NT2/D1 (cell line): ENCODE data around the gene ACIN1.
"Not testable (repeated sequence)": the region's sequence is repeated elsewhere in the genome, so short reads cannot be mapped to it uniquely, and the experiment has no call there.

Experiments
- DNase-seq: peaks from one replicate; pipeline ENCODE4 v3.0.0-alpha.2; 2011; ENCODE audit warnings: low read depth, low spot score
- H3K27me3 ChIP-seq: 2 replicates; pipeline ENCODE4 v1.6.0; 2011; ENCODE audit warnings: mild to moderate bottlenecking; ENCODE audit not compliant: insufficient read length, insufficient read depth
- H3K36me3 ChIP-seq: 2 replicates; pipeline ENCODE4 v1.6.1; 2011; ENCODE audit warnings: mild to moderate bottlenecking, low read length, mixed read lengths; ENCODE audit not compliant: insufficient read depth, insufficient read length
- H3K4me1 ChIP-seq: 2 replicates; pipeline ENCODE4 v1.5.1; 2011; ENCODE audit not compliant: insufficient read depth, insufficient read length
- H3K4me3 ChIP-seq: 2 replicates; pipeline ENCODE4 v1.5.1; 2011; ENCODE audit warnings: low read depth; ENCODE audit not compliant: insufficient read length
- H3K9ac ChIP-seq: 2 replicates; pipeline ENCODE4 v1.6.0; 2011; ENCODE audit warnings: low read depth; ENCODE audit not compliant: insufficient read length
- H3K9me3 ChIP-seq: 2 replicates; pipeline ENCODE4 v1.5.1; 2011; ENCODE audit warnings: mild to moderate bottlenecking, low read length; ENCODE audit not compliant: insufficient read depth
- SUZ12 ChIP-seq: IDR thresholded peaks from 2 replicates; pipeline ENCODE4 v1.6.1; 2011; ENCODE audit not compliant: insufficient read length, insufficient read depth; ENCODE audit errors: extremely low read depth
- YY1 ChIP-seq: IDR thresholded peaks from 2 replicates; pipeline ENCODE4 v1.6.1; 2011; ENCODE audit not compliant: insufficient read length, insufficient read depth
- ZNF274 ChIP-seq: IDR thresholded peaks from 2 replicates; pipeline ENCODE4 v1.6.1; 2011; ENCODE audit warnings: mild to moderate bottlenecking, low read depth, low read length

ACIN1 gene

DNA sequence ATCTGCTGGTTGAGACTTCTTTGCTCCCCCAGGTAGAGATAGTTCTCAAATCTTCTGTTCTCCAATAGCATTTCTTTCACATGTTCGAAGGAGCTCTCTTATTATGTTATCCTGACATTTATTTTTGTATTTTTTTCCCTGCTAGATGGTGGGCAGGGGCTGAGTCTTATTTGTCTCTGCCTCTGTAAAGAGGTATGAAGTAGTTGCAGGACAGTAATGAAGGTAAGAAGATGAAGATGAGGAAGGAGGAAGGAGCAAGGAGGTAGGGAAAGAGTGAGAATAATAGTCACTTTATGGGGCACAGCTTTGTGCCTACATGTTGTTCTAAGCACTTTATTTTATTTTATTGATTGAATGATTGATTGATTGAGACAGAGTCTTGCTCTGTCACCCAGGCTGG, 14.8 kb upstream of the ACIN1 start:
- peaks cover 6% of the 10 kb centered on the region for H3K27me3 ChIP-seq
- TF ChIP-seq ZNF274 (no peak), SUZ12 (no peak), YY1 (no peak)
- H3K36me3 ChIP-seq, result no peaks in the 10 kb centered on the region
- no peak overlapping the region for H3K9ac ChIP-seq
- peaks cover 8% of the 10 kb centered on the region; the same call in 1 of the 2 replicates for H3K9me3 ChIP-seq
- H3K4me1 ChIP-seq, result peaks cover 4% of the 10 kb centered on the region
- DNase-seq, result no peak
- no peak overlapping the region for H3K4me3 ChIP-seq

DNA sequence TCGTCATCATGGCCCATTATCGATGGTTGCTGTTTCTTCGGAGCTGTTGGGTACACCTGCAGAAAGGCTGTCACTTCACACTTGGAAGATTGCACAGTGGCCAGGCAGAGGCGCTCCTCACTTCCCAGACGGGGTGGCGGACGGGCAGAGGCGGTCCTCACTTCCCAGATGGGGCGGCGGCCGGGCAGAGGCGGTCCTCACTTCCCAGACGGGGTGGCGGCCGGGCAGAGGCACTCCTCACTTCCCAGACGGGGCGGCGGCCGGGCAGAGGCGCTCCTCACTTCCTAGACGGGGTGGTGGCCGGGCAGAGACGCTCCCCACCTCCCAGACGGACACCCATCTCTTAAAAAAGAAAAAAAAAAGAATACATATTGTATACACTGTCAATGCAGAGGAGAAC, 13.2 kb upstream of the ACIN1 start:
- not testable (repeated sequence) for H3K27me3 ChIP-seq, DNase-seq, H3K4me3 ChIP-seq, H3K9me3 ChIP-seq, H3K9ac ChIP-seq, H3K4me1 ChIP-seq, H3K36me3 ChIP-seq

DNA sequence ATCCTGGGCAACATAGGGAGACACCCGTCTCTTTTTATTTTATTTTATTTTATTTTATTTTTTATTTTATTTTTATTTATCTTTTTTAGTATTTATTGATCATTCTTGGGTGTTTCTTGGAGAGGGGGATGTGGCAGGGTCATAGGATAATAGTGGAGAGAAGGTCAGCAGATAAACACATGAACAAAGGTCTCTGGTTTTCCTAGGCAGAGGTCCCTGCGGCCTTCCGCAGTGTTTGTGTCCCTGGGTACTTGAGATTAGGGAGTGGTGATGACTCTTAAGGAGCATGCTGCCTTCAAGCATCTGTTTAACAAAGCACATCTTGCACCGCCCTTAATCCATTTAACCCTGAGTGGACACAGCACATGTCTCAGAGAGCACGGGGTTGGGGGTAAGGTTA, 12.7 kb upstream of the ACIN1 start:
- H3K4me3 ChIP-seq, H3K36me3 ChIP-seq, DNase-seq, H3K9me3 ChIP-seq, H3K4me1 ChIP-seq, H3K9ac ChIP-seq, H3K27me3 ChIP-seq: not testable (repeated sequence)

DNA sequence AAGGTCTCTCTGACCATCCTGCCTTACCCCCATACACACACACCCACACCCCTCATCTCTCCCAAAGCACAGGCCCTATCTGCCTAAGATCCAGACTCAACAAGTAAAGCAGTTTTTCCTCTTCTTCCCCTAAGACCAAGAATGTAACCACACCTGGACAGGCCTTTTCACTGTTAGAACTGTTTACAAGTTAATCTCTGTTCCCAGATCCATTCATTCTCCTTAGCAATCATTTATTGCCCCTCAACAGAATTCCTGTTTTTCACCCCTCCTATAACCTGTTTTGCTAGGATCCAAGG, 11.8 kb upstream of the ACIN1 start:
- Histone ChIP-seq H3K27me3 (peaks cover 6% of the 10 kb centered on the region), H3K36me3 (no peaks in the 10 kb centered on the region), H3K9me3 (peaks cover 8% of the 10 kb centered on the region; the same call in 1 of the 2 replicates), H3K4me1 (no peaks in the 10 kb centered on the region), H3K9ac (no peak overlapping the region), H3K4me3 (no peak overlapping the region)
- no peak for DNase-seq
- TF ChIP-seq SUZ12 (no peak), YY1 (no peak), ZNF274 (no peak)

DNA sequence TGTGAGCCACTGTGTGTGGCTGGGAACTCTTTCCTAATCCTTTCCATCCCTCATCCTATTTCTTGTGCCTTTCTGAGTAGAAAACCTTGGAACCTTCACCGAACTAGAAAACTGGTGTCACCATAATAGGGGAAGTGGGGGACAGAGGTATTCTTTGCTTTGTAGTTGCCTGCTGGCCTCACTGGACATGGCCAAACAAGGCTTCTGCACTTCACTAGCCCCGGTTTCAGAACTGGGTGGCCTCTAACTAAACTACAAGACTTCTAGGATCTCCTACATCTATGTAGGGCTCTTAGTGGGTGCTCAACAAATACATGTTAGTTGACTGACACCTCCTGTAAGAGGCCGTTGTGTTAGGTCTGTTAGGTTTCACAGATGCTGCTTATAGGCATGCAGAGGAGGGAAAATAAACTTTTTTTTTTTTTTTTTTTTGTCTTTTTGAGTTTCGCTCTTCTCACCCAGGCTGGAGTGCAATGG, 10.4 kb upstream of the ACIN1 start:
- no peaks in the 10 kb centered on the region for H3K27me3 ChIP-seq
- H3K4me3 ChIP-seq, result no peak overlapping the region
- TF ChIP-seq YY1 (no peak), SUZ12 (no peak), ZNF274 (no peak)
- H3K9me3 ChIP-seq, result peaks cover 8% of the 10 kb centered on the region; the same call in 1 of the 2 replicates
- no peaks in the 10 kb centered on the region for H3K4me1 ChIP-seq
- no peak for DNase-seq
- H3K9ac ChIP-seq, result no peak overlapping the region
- no peaks in the 10 kb centered on the region for H3K36me3 ChIP-seq

DNA sequence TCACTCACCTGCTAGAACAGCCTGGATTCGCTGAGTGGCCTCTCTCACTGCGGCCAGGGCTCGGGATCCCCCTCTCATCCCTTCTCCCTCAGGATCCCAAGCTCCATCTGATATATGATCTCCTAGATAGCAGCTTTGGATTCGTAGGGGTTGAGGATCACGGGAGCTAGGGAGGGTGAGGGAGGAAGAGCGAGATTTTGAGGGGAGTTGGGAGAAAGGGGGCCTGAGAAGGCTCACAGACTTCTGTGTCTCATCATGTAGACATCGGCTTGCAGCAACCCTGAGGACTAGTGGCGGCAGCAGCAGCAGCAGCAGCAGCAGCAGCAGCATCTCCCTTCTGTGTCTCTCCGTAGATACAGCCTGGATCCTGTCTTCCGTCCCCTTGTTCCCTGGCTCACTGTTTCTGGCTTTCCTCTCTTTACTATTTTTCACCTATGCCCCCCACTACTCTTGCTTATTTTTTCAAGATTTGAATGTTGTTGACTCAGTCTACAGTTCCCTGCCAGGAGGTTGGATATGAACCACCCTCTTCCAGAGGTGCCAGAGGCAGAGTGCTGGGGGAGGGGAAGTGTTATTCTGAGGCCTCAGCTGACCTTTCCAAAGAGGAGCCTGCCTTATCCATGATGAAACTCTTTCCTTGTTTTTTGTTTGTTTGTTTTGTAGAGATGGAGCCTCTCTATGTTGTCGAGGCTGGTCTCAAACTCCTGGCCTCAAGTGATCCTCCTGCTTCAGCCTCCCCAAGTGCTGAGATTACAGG, 9.8 kb upstream of the ACIN1 start, which contains the start of gene CIROP:
TSS of gene CIROP (minus strand) at position 399 of the 757 bp plus-strand sequence. CDS start at position 330, 69 bp downstream.
- H3K27me3 ChIP-seq, result no peaks in the 10 kb centered on the region
- peak within 1 kb of the TSS; percentile 56 for H3K9ac ChIP-seq
- H3K9me3 ChIP-seq, result peaks cover 8% of the 10 kb centered on the region; the same call in 1 of the 2 replicates
- no peaks in the 10 kb centered on the region for H3K4me1 ChIP-seq
- no peak within 1 kb of the TSS for H3K4me3 ChIP-seq
- no peak for DNase-seq
- TF ChIP-seq ZNF274, result no peak
- TF ChIP-seq YY1, result no peak
- TF ChIP-seq SUZ12, result no peak
- H3K36me3 ChIP-seq, result no peaks in the 10 kb centered on the region

DNA sequence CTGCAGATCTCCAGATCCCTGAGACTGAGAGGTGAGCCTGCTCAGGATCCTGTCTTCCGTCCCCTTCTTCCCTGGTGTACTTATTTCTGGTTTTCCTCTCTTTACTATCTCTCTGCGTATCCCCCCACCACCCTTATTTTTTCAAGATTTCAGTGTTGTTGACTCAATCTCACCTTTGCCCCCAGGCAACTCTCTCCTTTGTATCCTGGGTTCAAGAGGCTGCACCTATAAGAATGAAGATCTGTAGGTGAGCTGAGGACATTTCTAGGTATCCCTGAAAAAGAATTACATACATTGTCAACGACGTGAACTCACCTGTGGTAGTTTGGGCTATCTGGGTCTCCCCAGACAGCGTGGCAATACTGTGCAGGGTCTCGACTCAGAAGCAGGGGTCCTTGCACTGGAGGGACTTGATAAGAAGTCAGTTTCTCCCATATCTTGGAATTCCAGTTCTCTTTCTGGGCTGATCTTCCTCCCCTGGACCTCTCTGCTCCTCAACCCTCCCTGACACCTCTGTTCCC, 9.2 kb upstream of the ACIN1 start:
- Histone ChIP-seq H3K9ac (no peak overlapping the region), H3K9me3 (peaks cover 8% of the 10 kb centered on the region; the same call in 1 of the 2 replicates), H3K4me1 (no peaks in the 10 kb centered on the region), H3K27me3 (no peaks in the 10 kb centered on the region), H3K36me3 (peaks cover 2% of the 10 kb centered on the region), H3K4me3 (no peak overlapping the region)
- TF ChIP-seq SUZ12 (no peak), ZNF274 (no peak), YY1 (no peak)
- DNase-seq, result no peak

DNA sequence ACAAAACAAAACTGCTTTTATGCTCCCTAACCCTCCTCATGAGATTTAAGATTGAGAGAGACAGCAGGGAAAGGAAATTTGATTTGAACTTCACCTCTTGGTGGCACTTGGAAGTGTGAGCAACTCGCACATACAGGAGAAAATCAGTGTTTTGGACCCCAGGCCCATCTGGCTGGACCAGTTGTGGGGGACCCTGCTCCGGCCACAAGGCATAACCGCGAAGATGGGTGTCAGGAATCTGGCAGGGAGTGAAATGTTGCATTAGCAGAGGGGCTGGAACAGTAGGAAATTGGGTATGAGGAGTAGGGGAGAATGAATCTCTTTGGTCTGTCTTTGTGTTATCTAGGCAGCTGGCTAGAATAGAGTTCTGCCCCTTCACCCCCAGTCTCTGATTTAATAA, 8.6 kb upstream of the ACIN1 start:
- DNase-seq, result no peak

More for the DNA sequence above, 8.6 kb upstream of the ACIN1 start:
- Histone ChIP-seq H3K4me3 (no peak overlapping the region), H3K9me3 (peaks cover 3% of the 10 kb centered on the region; the same call in 1 of the 2 replicates), H3K27me3 (no peaks in the 10 kb centered on the region), H3K36me3 (peaks cover 8% of the 10 kb centered on the region), H3K4me1 (no peaks in the 10 kb centered on the region), H3K9ac (no peak overlapping the region)
- no peak for TF ChIP-seq SUZ12
- no peak for TF ChIP-seq ZNF274
- TF ChIP-seq YY1, result no peak
